ENCODE results near the gene AGER.

GRCh38 chr6:32168807-32169591 is 15.1 kb downstream of the AGER start:
- TF ChIP-seq CTCF (conservative IDR thresholded peaks at IDR 0.05) (no peak), EZH2 (IDR thresholded peaks at IDR 0.05; ENCODE audit: low read depth) (no peak)
